Lung (tissue), 12 donors: Measurements from ENCODE around the gene ADCY10. TPM values are rescaled to one million over a fixed set of nuclear protein-coding genes. Genes with fewer than 3 reads are reported as not detected.

Experiments
- ATAC-seq: fragments of 200-7000 bp; cut with Tn5 transposase; one replicate; pipeline ENCODE4 v1.9.1; 2020; ENCODE audit warnings: moderate number of reproducible peaks; ENCODE audit not compliant: insufficient read depth, low FRiP score
- DNase-seq, 3 donors: peaks; one replicate each; pipeline ENCODE4 v3.0.0-alpha.2; 2013 to 2017
- H3K27ac ChIP-seq, 2 donors: one replicate each; pipeline ENCODE4 v1.5.1; 2013; ENCODE audit warnings: mild to moderate bottlenecking in 2 of 2, moderate library complexity in 2 of 2, control low read depth in 1 of 2, inconsistent platforms in 1 of 2, low read depth in 1 of 2, low read length in 1 of 2
- H3K27me3 ChIP-seq, 3 donors: one replicate each; pipeline ENCODE4 v1.5.1; 2013; ENCODE audit warnings: low read length in 2 of 3; ENCODE audit not compliant: control insufficient read depth in 3 of 3, insufficient read depth in 3 of 3
- H3K36me3 ChIP-seq, 4 donors: one replicate each; pipeline ENCODE4 v1.5.1; 2013; ENCODE audit warnings: low read length in 4 of 4, mild to moderate bottlenecking in 1 of 4, moderate library complexity in 1 of 4; ENCODE audit not compliant: control insufficient read depth in 4 of 4, insufficient read depth in 4 of 4
- H3K4me1 ChIP-seq, 5 donors: one replicate each; pipeline ENCODE4 v1.5.1; 2013; ENCODE audit warnings: low read length in 5 of 5, mild to moderate bottlenecking in 2 of 5, moderate library complexity in 1 of 5; ENCODE audit not compliant: control insufficient read depth in 5 of 5, insufficient read depth in 5 of 5
- H3K4me3 ChIP-seq: one replicate; pipeline ENCODE4 v1.5.1; 2013; ENCODE audit warnings: mild to moderate bottlenecking, control low read depth, moderate library complexity
- H3K9ac ChIP-seq, 2 donors: one replicate each; pipeline ENCODE4 v1.5.1; 2013; ENCODE audit warnings: low read length in 2 of 2, control low read depth in 1 of 2; ENCODE audit not compliant: insufficient read depth in 1 of 2
- H3K9me3 ChIP-seq, 4 donors: one replicate each; pipeline ENCODE4 v1.5.1; 2013; ENCODE audit warnings: low read length in 3 of 4, mild to moderate bottlenecking in 1 of 4, moderate library complexity in 1 of 4; ENCODE audit not compliant: control insufficient read depth in 4 of 4, insufficient read depth in 3 of 4
- WGBS, 2 donors: extraction: QIAGEN DNeasy Blood & Tissue Kit; methylation state at CpG; one replicate each; pipeline ENCODE4 v1.1.7; 2013; 5-methylcytosine and 5-hydroxymethylcytosine counted together
- polyA plus RNA-seq, 2 donors: library from polyadenylated mRNA; stranded (reverse); fragments of 200-250 nt; gene quantifications; one replicate each; pipeline ENCODE4 v1.2.1, GENCODE V29; 2013
- total RNA-seq, 2 donors: library from RNA; depleted of rRNA in 1 of 2; stranded (reverse); fragments of >200 nt in 1 of 2; gene quantifications; one replicate each; pipeline ENCODE4 v1.2.1, GENCODE V29; 2014 to 2021
- TF ChIP-seq, protein P1 (sequence below): IDR thresholded peaks from 2 replicates; pipeline ENCODE4 v1.5.1; 2012; ENCODE audit warnings: mild to moderate bottlenecking; ENCODE audit errors: control extremely low read depth, extremely low read depth
- donor health status: control.
- donor health status: control.
- donor health status: Bipolar disorder and iron deficiency.
- donor health status: healthy.
- donor health status: DM: yes; HTN: yes; CAD: no.

The ADCY10 gene
- total and polyA plus RNA-seq, 4 donors: 0.06 to 0.10 (median 0.09) TPM; not detected in 1

DNA sequence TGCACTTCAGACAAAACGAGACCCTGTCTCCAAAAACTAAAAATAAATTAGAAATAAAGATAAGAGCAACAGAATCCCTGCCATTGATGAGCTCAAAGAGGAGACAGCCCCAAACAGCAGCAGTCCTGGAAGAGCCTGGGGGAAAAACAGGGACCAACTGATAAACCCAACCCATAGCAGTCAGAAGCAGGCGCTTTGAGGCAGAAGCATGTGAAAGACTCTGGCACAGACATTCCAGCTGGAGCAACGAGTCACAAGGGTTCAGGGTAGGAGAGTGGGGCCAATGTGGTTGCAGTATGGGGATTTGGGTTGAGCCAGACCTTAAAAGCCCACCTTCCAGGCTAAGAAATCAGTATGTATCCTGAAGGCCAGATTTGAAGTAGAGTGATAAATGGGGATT lies 113.7 kb downstream of the ADCY10 start:
- DNase-seq (no peak), ATAC-seq (no peak)
- 82 to 86% methylated on average over 3 of the region's 3 CpGs for WGBS, 2 donors
- Histone ChIP-seq H3K4me1 (peaks cover 0 to 19% (median 13%) of the 10 kb centered on the region in 5 donors), H3K27ac (no peak overlapping the region), H3K36me3 (no peaks in the 10 kb centered on the region), H3K9ac (no peak overlapping the region), H3K4me3 (no peak overlapping the region), H3K9me3 (no peaks in the 10 kb centered on the region), H3K27me3 (no peaks in the 10 kb centered on the region)
- TF ChIP-seq, protein P1, sequence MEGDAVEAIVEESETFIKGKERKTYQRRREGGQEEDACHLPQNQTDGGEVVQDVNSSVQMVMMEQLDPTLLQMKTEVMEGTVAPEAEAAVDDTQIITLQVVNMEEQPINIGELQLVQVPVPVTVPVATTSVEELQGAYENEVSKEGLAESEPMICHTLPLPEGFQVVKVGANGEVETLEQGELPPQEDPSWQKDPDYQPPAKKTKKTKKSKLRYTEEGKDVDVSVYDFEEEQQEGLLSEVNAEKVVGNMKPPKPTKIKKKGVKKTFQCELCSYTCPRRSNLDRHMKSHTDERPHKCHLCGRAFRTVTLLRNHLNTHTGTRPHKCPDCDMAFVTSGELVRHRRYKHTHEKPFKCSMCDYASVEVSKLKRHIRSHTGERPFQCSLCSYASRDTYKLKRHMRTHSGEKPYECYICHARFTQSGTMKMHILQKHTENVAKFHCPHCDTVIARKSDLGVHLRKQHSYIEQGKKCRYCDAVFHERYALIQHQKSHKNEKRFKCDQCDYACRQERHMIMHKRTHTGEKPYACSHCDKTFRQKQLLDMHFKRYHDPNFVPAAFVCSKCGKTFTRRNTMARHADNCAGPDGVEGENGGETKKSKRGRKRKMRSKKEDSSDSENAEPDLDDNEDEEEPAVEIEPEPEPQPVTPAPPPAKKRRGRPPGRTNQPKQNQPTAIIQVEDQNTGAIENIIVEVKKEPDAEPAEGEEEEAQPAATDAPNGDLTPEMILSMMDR: no peak

DNA sequence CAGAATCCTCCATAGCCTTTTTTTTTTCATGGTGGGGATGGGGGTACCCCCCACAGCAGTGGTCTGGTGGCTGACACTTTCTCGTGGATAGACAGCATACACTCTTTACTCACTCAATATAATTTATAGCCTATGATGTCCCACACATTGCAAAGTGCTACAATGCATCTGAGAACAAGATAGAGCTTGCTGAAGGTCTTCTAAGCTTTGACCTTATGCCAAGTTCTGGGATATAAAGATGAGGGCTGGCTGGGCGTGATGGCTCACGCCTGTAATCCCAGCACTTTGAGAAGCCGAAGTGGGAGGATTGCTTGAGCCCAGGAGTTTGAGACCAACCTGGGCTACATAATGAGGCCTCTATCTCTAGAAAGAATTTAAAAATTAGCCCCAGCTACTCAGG lies 114.2 kb downstream of the ADCY10 start:
- H3K4me3 ChIP-seq: no peak overlapping the region
- 73 to 86% methylated on average over 4 of the region's 4 CpGs for WGBS, 2 donors
- H3K9me3 ChIP-seq: no peaks in the 10 kb centered on the region
- peaks cover 0 to 19% (median 13%) of the 10 kb centered on the region in 5 donors for H3K4me1 ChIP-seq
- no peak overlapping the region for H3K27ac ChIP-seq
- H3K9ac ChIP-seq: no peak overlapping the region
- no peaks in the 10 kb centered on the region for H3K36me3 ChIP-seq
- TF ChIP-seq, protein P1: no peak
- no peak for DNase-seq
- no peaks in the 10 kb centered on the region for H3K27me3 ChIP-seq
- ATAC-seq: no peak

DNA sequence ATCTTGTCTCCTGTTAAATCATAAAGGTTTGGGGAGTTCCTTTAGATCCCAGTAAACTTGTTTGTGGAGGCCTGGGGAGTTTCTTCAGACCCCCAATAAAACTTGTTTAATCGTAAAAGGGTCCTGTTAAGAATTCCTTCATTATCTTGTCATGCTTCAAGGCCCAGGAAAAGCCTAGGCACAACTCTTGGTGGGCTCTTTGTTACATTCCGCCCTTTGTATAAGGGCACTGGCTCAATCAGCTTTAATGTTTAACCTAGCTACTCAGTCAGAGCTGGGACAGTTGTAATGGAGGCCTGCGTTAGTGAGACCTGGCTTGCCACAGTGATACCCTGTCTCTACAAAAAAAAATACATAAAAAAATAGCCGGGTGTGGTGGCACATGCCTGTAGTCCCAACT lies 115.0 kb downstream of the ADCY10 start:
- no peaks in the 10 kb centered on the region for H3K9me3 ChIP-seq
- H3K9ac ChIP-seq: no peak overlapping the region
- peaks cover 0 to 19% (median 13%) of the 10 kb centered on the region in 5 donors for H3K4me1 ChIP-seq
- TF ChIP-seq, protein P1: no peak
- ATAC-seq (no peak), DNase-seq (no peak)
- WGBS, 2 donors: 91 to 93% methylated on average over 4 of the region's 4 CpGs
- H3K27me3 ChIP-seq: no peaks in the 10 kb centered on the region
- H3K4me3 ChIP-seq: no peak overlapping the region
- H3K36me3 ChIP-seq: no peaks in the 10 kb centered on the region
- H3K27ac ChIP-seq: no peak overlapping the region

DNA sequence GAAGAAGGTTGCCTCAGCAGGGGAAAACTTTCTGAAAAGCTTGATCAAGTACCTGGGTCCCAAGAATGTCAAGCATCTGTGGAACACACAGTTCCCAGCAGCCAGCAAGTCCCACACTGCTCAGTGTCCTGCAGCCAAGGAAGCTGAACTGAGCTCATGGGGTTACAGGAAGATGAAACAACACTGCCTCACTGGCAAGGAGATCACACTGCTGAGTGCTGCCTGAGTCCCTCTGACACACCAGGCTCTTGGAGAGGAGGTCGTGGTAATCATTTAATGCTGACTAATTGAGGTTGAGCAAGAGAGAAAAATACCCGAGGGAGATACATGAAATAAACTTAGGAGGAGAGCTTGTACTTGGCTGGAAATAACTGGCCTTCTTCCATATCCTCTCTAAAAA lies 116.9 kb downstream of the ADCY10 start:
- Histone ChIP-seq H3K27ac (peak overlapping the region; percentile 37 to 72), H3K9ac (peak overlapping the region in 1 of 2 donors; percentile 62), H3K4me3 (no peak overlapping the region), H3K36me3 (no peaks in the 10 kb centered on the region), H3K27me3 (no peaks in the 10 kb centered on the region), H3K4me1 (peaks cover 0 to 19% (median 15%) of the 10 kb centered on the region in 5 donors), H3K9me3 (no peaks in the 10 kb centered on the region)
- DNase-seq (peak; percentile 83 to 96 (median 92)), ATAC-seq (peak; percentile 95)
- TF ChIP-seq, protein P1: no peak
- 0 to 2% methylated on average over 2 of the region's 2 CpGs for WGBS, 2 donors
